H4 (cell line): ENCODE measurements around the gene FBXO22. TPM values are rescaled to one million over a fixed set of nuclear protein-coding genes. Genes with fewer than 3 reads are reported as not detected.
"Not testable (repeated sequence)": the region's sequence is repeated elsewhere in the genome, so short reads cannot be mapped to it uniquely, and the experiment has no call there.

ENCODE experiments used
- DNase-seq: peaks from one replicate; pipeline ENCODE4 v3.0.0-alpha.2; 2015; ENCODE audit warnings: low spot score
- total RNA-seq: library from RNA; depleted of rRNA; stranded (reverse); fragments of >200 nt; shearing (Covaris generic); gene quantifications from 2 replicates; pipeline ENCODE4 v1.2.3, GENCODE V29; 2014; rRNA removed

The FBXO22 gene
- total RNA-seq = 46.4 and 60.0 TPM in 2 replicates

- peak; percentile 89 for DNase-seq
Observed at GRCh38 chr15:75903331-75904239, at the start of gene FBXO22. TSS of gene FBXO22 (plus strand) at chr15:75903878. CDS start at chr15:75903964, 86 bp downstream.

- DNase-seq = no peak
Observed at GRCh38 chr15:75857886-75858285, 45.8 kb upstream of the FBXO22 start.

DNA sequence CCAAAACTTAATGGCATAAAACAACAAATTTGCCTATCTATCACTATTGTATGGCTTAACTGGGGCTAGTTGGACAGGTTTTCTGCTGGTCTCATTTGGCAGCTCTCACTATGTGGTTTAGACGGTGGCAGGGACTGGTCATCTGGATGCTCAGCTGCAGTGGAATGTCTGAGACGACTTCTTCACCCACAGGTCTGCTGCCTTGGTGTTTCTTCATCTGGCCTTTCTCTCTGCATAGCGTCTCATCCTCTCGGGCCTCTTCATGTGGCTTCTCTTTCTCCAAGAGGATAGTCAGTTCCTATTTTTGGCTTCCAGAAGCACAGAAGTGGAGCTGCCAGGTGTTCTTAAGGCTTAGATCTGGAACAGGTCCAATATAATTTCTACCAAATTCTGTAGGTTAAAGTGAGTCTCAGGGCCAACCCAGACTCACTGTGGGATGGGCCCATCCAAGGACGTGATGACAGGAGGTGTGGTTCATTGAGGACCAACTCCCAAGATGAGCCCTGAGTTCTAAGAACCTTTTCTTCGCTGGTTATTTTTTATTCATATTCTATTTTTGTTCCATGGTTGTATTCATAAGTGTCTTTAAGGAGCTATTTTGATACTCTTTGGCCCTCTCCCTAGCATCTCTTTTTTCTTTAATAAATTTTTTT, 41.8 kb upstream of the FBXO22 start:
- DNase-seq = no peak

- DNase-seq = no peak
Observed at GRCh38 chr15:75862796-75863195, 40.9 kb upstream of the FBXO22 start.

DNA sequence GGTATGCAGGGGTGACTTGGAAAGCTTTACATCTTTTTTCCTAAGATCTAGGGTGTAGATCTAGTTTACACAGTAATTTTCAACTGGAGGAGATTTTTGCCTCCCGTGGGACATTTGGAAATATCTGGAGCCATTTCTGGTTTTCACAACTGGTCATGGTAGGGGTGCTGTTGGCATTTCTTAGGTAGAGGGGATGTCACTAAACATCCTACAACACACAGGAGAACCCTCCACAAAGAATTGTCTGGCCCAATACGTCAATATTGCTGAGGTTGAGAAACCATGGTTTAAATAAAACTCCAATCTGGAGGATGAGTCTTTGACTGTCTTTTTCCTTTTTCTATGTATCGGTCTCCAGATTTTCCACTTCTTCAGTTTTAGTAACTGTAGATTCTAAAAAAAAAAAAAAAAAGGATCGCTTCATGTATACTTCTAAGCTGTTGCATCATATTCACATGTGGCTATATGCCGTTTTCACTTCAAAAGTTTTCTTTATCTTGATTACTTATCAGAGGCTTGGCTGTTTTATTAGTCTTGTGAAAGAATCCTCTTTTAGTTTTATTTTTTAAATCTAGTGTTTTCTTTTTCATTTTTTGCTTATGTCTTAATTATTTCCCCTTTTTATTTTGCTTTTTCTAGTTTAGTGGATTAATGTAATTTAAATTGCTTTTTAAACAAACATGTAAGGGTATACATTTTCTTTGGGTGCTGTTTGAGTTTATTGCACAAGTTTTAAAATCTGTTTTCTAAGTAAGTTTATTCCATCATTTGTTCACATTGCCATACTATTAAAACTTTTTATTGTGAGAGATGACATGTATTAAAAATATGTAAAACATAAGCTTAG, 39.2 kb upstream of the FBXO22 start:
- DNase-seq = no peak

DNA sequence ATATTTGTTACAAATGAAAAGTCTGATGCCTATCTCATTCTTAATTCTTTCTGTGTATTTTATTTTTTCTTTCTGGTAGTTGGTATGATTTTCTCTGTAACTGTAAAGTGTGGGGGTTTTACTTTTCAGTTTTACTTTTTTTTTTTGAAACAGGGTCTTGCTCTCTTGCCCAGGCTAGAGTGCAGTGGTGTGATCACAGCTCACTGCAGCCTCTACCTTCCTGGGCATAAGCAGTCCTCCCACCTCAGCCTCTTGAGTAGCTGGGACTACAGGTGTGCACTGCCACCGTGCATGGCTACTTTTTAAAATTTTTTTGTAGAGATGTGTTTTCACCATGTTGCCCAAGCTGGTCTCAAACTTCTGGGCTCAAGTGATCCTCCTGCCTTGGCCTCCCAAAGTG, 37.6 kb upstream of the FBXO22 start:
- DNase-seq = not testable (repeated sequence)

GRCh38 chr15:75866916-75867315, 36.8 kb upstream of the FBXO22 start:
- no peak for DNase-seq

GRCh38 chr15:75867449-75867848, 36.2 kb upstream of the FBXO22 start:
- no peak for DNase-seq

DNA sequence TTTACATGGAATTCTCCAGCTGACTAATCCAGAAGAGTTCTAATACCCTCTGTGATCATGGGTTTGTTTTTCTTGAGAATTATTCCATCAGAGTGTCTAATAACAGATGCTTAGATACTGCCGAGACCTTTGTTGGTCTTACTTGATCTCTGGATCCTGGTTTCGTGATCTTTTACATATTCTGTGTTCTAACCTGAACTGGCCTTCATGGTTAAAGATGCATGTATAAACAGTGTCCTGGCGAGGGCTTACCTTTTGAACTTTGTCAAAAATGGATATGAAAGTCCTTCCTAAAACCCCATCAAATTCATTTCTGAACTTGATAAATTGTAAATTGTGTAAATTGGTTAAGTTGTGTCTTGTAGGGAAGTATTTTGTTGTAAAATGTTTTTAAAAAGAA, 35.7 kb upstream of the FBXO22 start:
- DNase-seq = no peak

DNA sequence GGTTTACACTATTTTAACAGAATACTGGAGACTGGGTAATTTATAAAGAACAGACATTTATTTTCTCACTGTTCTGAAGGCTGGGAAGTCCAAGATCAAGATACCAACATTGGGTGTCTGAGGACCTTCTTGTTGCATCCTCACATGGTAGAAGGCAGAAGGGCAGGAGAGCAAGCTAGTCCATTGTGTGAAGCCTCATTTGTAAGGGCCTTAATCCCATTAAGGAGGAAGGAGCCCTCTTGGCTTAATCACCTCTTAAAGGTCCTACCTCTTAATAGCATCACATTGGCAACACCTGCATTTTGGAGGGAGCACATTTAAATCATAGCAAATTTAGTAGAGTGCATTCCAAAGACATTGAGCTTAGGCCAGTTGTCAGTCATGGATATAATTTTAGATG, 34.2 kb upstream of the FBXO22 start:
- no peak for DNase-seq

DNA sequence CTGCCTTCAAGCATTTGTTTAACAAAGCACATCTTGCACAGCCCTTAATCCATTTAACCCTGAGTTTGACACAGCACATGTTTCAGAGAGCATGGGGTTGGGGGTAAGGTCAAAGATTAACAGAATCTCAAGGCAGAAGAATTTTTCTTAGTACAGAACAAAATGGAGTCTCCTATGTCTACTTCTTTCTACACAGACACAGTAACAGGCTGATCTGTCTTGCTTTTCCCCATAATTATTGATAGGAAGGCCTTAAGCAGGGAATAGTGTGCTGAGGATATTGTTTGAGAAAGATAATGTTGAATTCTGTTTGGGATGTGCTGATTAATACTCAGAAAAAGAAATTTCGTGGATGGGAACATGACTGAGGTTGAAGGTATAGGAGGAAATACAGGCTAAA, 32.1 kb upstream of the FBXO22 start:
- not testable (repeated sequence) for DNase-seq

GRCh38 chr15:75872403-75872990, 31.2 kb upstream of the FBXO22 start:
- DNase-seq = no peak

- no peak for DNase-seq
Observed at GRCh38 chr15:75884041-75884440, 19.6 kb upstream of the FBXO22 start.

- no peak for DNase-seq
Observed at GRCh38 chr15:75887178-75887577, 16.5 kb upstream of the FBXO22 start.

- DNase-seq = peak; percentile 58
Observed at GRCh38 chr15:75891895-75892294, 11.8 kb upstream of the FBXO22 start.

- no peak for DNase-seq
Observed at GRCh38 chr15:75895731-75896130, 7.9 kb upstream of the FBXO22 start.

DNA sequence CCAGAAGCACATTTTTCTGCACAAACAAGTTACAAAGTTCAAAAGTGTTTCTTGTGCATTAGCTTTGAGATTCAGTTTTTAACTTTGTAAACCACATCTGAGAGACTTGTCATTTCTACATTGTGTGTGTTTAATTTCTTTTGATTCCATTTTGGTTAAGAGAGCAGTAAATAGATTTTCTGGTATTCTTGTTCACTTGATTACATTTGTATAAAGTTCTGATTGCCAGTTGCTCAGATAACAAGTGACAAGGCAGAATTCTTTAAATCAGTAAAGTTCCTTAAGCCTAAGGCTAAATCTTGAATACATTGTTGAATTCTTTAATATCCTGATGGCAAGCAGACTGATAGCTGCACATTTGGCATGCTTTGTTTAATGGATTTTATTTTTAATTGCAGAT, 3.1 kb upstream of the FBXO22 start:
- no peak for DNase-seq

GRCh38 chr15:75902129-75902557, 1.5 kb upstream of the FBXO22 start:
- no peak for DNase-seq

GRCh38 chr15:75905231-75905630, 1.6 kb downstream of the FBXO22 start:
- DNase-seq = no peak

GRCh38 chr15:75910355-75910754, 6.7 kb downstream of the FBXO22 start:
- DNase-seq = not testable (repeated sequence)

DNA sequence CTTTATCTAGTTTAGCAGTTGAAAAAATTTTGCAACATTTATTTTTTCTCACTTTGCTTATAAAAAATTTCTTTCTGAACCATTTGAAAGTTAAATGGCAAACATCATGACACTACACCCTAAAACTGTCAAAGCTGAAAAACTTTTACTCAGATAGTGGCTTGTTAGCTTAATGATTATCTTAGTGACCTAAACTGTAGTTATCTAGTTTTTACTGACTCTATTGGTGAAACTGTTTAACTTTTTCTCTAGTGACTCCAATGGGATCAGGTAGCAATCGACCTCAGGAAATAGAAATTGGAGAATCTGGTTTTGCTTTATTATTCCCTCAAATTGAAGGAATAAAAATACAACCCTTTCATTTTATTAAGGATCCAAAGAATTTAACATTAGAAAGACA, 13.3 kb downstream of the FBXO22 start:
- no peak for DNase-seq

DNA sequence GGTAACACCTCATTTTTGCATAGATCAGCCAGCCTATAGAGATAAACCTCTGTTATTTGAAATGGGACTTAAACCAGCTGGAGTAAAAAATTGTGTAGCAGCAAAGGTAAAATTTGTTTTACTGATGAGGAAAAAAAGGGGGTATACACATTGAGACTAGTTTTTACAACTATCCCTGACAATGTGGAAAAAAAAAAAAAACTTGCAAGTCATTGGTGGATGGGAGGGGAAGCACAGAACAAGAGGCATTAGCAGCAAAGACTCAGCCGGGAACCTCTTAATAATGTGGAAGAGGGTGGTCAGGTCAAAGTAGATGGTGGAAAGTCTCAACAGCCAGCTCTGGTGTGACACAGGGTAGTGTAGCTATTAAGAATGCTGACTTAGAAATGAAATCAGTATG, 14.5 kb downstream of the FBXO22 start:
- no peak for DNase-seq
